ENCODE data around the gene PLA2G5.
"Not testable (repeated sequence)": the region's sequence is repeated elsewhere in the genome, so short reads cannot be mapped to it uniquely, and the experiment has no call there.

PLA2G5 gene, protein sequence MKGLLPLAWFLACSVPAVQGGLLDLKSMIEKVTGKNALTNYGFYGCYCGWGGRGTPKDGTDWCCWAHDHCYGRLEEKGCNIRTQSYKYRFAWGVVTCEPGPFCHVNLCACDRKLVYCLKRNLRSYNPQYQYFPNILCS

GRCh38 chr1:20069874-20070273 lies at the start of gene PLA2G5:
Gene PLA2G5, plus strand, starts transcription at chr1:20070194. Its CDS starts 14,637 bp downstream, at chr1:20084831.
- peak; percentile 72 for DNase-seq (ENCODE audit: low read depth)
- TF ChIP-seq CTCF (conservative IDR thresholded peaks at IDR 0.05; ENCODE audit: low read length), result no peak
- no peak within 1 kb of the TSS for H3K4me3 ChIP-seq (ENCODE audit: low read length)

DNA sequence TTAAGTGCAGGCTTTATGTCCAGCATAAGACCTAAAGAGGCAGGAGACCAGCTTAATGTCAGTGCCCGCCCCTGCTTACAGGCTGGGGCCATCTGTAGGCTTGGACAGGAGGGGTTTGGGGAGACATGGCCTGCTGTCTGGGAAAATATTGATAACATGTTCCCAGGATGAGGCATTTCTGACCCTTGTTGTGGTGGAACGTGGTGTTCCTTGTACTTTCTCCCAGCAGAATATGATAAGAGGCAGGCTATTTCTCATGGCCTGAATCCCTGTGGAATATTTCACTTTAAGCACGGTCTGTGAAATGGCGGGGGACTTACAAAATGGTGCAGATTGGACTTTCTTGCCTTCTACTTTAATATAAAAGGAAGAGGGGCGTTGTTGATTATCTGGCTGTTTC lies 41.9 kb upstream of the PLA2G5 start:
- no peak for TF ChIP-seq CTCF (conservative IDR thresholded peaks at IDR 0.05; ENCODE audit: low read length)
- DNase-seq (ENCODE audit: low read depth), result no peak
- H3K4me3 ChIP-seq (ENCODE audit: low read length), result no peak overlapping the region

GRCh38 chr1:20028726-20029125 lies 41.3 kb upstream of the PLA2G5 start:
- no peak for TF ChIP-seq CTCF (conservative IDR thresholded peaks at IDR 0.05; ENCODE audit: low read length)
- no peak overlapping the region for H3K4me3 ChIP-seq (ENCODE audit: low read length)

DNA sequence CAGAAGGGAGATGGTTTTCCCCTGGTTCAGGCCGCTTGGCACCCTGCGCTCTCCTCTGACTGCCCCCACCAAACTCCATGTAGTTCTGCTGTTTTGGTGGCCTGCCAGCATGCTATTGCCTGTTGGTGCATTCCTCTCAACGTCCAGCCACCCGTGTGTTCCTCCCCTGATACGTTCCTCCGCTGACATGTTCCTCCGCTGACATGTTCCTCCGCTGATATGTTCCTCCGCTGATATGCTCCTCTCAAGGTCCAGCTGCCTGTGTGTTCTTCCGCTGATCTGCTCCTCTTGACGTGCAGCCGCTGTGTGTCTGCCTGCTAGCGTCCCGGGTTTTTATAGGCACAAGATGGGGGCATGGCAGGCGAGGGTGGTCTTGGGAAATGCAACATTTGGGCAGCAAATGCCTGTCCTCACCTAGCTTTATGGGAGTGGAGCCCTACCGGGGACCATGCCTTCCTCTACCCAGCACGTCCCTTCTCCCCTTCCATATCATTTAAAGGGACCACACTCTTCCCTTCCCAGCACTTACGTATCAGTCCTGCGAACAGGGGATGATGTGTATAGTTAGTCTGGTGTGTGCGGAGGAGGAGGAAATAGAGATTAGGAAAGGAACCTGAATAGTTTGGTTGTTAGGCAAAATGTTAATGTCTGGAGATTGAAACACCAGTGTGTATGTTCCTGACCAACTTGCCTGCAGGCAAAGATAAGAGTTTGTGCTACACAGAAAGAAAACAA lies 40.6 kb upstream of the PLA2G5 start:
- H3K4me3 ChIP-seq (ENCODE audit: low read length), result no peak overlapping the region
- no peak for TF ChIP-seq CTCF (conservative IDR thresholded peaks at IDR 0.05; ENCODE audit: low read length)
- DNase-seq (ENCODE audit: low read depth), result no peak

More at GRCh38 chr1:20028726-20029125, 41.3 kb upstream of the PLA2G5 start:
- no peak for DNase-seq (ENCODE audit: low read depth)

GRCh38 chr1:20030436-20031151 lies 39.4 kb upstream of the PLA2G5 start:
- not testable (repeated sequence) for DNase-seq (ENCODE audit: low read depth); H3K4me3 ChIP-seq (ENCODE audit: low read length)

- no peak overlapping the region for H3K4me3 ChIP-seq (ENCODE audit: low read length)
- no peak for DNase-seq (ENCODE audit: low read depth)
- no peak for TF ChIP-seq CTCF (conservative IDR thresholded peaks at IDR 0.05; ENCODE audit: low read length)
Measured at GRCh38 chr1:20031161-20031560, 38.8 kb upstream of the PLA2G5 start.

DNA sequence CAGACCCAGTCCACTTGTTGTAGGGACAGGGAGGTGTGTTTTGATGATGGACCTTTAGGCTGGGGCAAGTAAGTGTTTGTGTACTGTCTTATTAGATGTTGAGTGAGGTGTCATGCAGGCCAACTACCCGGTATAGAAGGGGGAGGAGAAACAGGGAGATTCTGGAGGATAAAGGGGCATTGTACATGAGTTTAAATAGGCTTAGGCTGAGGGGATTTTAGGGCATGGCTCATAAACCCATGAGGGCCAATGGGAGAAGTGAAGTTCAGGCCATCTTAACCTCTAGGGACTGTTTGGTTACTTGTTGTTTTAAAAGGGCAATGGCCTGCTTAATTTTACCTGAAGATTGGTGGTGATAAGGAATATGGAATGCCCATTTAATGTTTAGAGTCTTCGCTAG lies 38.2 kb upstream of the PLA2G5 start:
- no peak for DNase-seq (ENCODE audit: low read depth)
- no peak for TF ChIP-seq CTCF (conservative IDR thresholded peaks at IDR 0.05; ENCODE audit: low read length)
- no peak overlapping the region for H3K4me3 ChIP-seq (ENCODE audit: low read length)

Data from AG10803 (cell line).